Skeletal muscle cell (primary cell): ENCODE data around the gene PDIA4.
"Not testable (repeated sequence)": the region's sequence is repeated elsewhere in the genome, so short reads cannot be mapped to it uniquely, and the experiment has no call there.

Experiments
- DNase-seq: peaks from one replicate; pipeline ENCODE4 v3.0.0-alpha.2; 2010; ENCODE audit warnings: low read depth
- H3K4me3 ChIP-seq: 2 replicates; pipeline ENCODE4 v1.5.1; 2011; ENCODE audit warnings: low read depth, mild to moderate bottlenecking, control low read depth, low read length, moderate library complexity

Gene PDIA4

GRCh38 chr7:149038641-149039040, 10.3 kb upstream of the PDIA4 start:
- not testable (repeated sequence) for H3K4me3 ChIP-seq, DNase-seq

DNA sequence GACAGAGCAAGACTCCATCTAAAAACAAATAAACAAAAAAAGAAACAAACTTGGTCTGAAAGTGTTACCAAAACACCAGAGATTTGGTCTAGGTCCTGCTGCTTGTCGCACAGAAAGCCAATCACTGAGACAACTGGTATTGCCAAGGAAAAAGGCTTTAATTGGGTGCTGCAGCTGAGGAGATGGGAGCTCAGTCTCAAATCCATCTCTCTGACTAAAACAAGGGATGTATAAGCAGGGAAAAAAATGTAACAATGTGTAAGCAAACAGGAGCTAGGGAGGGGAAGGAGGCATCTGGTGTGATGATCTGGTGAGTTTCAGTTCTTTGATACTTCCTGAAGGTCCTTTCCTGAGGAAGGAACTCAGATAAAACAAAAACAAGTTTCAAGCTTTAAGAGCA, 8.4 kb upstream of the PDIA4 start:
- no peak for DNase-seq
- no peak overlapping the region for H3K4me3 ChIP-seq

DNA sequence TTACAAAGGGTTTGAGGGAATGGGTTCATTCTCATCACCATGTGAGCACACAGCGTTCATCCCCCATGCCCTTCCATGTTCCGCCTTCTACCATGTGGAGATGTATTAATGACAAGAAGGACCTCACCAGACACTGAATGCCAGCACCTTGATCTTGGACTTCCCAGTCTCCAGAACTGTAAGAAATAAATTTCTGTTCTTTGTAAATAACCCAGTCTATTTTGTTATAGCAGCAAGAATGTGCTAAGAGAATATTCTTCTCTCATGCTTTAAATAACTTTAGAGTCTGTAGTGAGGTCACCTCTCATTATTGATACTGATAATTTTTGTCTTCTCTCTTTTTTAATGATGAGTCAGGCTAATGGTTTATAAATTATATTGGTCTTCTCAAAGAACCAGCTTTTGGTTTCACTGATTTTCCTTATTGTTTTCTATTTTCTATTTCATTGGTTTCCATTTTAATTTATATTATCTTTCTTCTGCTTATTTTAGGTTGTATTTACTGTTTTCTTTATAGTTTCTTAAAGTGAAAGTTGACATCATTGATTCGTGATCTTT, 3.1 kb upstream of the PDIA4 start:
- H3K4me3 ChIP-seq: no peak overlapping the region
- DNase-seq: no peak

DNA sequence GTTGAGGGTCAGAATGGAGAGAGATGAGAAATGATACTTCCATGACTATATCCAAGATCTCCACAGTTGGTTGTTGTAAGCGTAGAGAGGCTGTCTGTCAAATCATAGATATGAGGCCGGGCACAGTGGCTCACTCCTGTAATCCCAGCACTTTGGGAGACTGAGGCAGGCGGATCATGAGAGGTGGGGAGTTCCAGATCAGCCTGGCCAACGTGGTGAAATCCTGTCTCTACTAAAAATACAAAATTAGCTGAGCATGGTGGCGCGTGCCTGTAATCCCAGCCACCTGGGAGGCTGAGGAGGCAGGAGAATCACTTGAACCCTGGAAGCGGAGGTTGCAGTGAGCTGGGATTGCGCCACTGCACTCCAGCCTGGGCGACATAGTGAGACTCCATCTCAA, 2.1 kb upstream of the PDIA4 start:
- H3K4me3 ChIP-seq, DNase-seq: not testable (repeated sequence)

GRCh38 chr7:149027611-149028345, 527 bp downstream of the PDIA4 start:
- peak overlapping the region; percentile 90 for H3K4me3 ChIP-seq
- DNase-seq: no peak

DNA sequence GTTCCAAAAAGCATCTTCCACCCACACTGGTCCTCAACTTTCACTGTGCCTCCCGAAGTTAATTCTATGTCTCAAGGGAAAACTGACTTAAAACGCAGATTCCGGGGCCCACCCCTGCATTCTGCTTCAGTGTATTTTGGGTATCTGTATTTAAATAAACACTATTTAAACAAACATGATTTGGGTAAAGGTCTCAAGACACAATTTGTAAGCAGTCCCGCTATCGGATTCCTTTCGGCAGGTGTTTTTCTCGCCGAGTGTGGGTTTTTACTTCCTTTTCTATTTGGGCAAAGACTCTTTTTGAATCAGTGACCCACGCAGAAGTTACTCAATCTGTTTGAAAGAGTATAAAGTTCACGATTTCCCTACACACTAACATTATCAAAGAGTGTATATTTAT, 1.2 kb downstream of the PDIA4 start:
- peak overlapping the region; percentile 90 for H3K4me3 ChIP-seq
- DNase-seq: no peak

DNA sequence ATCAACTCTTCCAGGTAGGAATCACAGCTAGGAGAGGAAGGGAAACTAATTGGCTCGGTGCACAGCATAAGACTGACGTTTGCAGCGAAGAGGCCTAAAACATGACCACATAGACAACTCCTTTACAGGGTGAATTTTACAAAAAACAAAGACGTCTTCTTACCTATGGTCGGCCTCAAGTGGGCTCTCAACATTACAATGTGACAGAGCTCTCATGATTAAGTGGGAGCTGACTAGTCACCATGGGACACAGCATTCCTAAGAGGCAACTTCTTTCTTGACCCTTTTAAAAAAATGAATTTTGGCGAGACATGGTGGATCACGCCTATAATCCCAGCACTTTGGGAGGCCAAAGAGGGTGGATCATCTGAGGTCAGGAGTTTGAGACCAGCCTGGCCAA, 4.6 kb downstream of the PDIA4 start:
- H3K4me3 ChIP-seq: no peak overlapping the region
- DNase-seq: no peak

GRCh38 chr7:149022756-149023360, 5.4 kb downstream of the PDIA4 start:
- no peak for DNase-seq
- H3K4me3 ChIP-seq: no peak overlapping the region

GRCh38 chr7:149021725-149022062, 6.6 kb downstream of the PDIA4 start:
- no peak overlapping the region for H3K4me3 ChIP-seq
- DNase-seq: no peak

DNA sequence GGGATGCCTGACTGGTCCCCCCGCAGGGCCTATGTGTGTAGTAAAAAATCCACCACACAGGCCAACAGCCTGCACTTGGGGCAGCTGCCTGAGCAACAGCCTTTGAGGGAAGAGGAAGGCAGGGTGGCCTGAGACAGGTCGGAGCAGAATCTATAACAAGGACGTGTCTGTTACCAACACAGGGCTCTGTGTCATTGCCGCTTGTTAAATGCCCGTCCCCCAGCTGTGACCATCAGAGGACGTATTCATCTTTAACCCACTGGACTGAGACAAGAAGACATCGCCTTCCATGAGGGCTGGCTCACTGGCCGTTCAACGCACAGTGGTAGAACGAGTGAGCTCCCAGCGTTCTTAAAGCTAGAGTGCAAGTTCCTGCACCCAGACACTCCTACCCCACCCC, 7.8 kb downstream of the PDIA4 start:
- no peak for DNase-seq
- no peak overlapping the region for H3K4me3 ChIP-seq

DNA sequence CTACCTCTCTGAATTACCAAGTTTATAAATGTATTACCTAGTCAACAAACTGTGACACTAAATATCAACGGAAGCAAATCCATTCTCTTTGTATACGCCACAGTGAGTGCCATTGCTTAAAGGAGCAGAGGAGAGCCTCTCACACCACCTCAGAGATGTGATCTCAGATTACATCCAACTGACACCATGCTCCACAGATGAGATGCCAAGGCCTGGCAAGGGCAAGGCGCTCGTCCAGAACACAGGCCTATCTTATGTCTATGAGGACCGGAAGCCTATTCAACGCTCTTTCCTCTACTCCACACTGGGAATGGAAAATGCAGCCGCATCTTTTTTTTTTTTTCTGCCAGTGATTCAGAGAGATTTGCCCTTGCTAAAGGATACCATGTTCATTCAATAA, 11.4 kb downstream of the PDIA4 start:
- DNase-seq: no peak
- H3K4me3 ChIP-seq: no peak overlapping the region

- DNase-seq: no peak
- no peak overlapping the region for H3K4me3 ChIP-seq
Measured at GRCh38 chr7:149014309-149014708, 14.0 kb downstream of the PDIA4 start.

- no peak for DNase-seq
- H3K4me3 ChIP-seq: no peak overlapping the region
Measured at GRCh38 chr7:149013876-149014275, 14.4 kb downstream of the PDIA4 start.

- not testable (repeated sequence) for DNase-seq, H3K4me3 ChIP-seq
Measured at GRCh38 chr7:149012730-149013129, 15.6 kb downstream of the PDIA4 start.

DNA sequence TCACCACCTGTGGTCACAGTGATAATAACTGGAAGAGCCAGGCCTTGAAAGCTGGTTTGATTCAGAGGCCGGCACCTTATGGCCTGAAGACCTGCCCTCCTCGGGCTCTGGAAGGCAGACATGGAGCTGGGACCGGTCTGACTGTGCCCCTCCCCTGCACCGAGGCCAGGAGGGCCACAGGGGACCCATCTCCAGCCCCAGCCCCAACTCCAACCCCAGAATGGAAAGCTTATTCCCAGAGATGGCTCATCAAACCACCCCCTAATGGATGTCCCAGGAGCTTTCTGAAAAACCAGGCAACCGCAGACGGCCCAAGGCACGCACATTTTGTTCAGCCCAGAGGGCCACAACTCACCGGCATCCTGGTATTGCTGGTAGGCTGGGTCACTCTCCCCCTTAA, 16.8 kb downstream of the PDIA4 start:
- no peak overlapping the region for H3K4me3 ChIP-seq
- no peak for DNase-seq

DNA sequence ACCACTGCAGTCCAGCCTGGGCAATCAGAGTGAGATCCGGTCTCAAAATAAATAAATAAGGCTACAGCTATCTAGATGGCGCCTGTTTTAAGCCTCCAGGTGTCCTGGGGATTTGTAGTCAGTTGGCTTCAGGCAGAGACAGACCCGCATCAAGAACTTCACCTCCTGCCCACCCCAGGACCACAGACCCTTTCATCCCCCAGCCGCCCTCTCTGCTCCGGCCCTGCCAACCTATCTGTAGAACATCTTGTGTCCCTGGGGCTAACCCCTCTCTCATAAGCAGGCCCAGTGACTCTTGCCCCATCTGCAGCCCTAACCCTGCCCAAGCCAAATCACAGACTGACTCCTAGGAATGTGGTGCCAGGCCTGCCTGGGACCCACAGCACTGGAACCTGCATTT, 17.9 kb downstream of the PDIA4 start:
- DNase-seq: no peak
- H3K4me3 ChIP-seq: no peak overlapping the region

DNA sequence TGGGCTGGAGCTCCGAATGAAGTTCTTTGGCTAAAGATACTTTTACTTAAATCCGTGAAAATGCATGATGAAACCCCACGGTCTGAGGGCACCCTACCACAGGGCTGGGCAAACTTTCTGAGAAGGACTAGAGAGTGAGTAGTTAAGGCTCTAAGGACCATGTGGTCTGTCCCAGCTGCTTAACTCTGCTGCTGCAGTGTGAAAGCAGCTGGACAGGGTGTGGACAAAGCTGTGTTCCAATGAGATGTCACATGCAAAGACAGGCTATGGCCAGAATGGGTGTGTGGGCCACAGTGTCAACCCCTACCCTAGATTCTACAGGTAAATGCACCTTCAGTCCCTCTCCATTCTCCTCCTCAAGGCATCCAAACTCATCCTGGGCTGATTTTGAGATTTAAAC, 18.8 kb downstream of the PDIA4 start:
- H3K4me3 ChIP-seq: no peak overlapping the region

GRCh38 chr7:149007611-149008010, 20.7 kb downstream of the PDIA4 start:
- no peak for DNase-seq

More for the DNA sequence above, 18.8 kb downstream of the PDIA4 start:
- DNase-seq: no peak

DNA sequence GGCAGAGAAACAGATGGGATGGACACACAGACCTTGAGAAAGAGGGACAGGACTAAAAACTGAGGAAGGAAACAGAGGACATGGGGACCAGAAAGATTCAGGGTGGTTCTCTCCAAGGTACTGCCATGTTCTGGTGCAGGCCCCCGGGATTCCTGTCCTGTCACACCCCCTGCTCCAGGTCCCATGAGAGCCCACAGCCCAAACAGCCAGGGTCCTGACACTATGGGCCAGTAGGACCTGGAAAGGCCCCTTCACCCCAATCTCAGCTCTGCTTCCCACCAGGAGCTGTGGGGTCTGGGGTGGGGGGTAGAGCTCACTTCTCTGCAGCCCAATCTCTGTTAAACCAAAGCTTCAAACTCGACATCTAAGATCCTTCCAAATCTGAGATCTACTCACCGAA, 21.2 kb downstream of the PDIA4 start:
- H3K4me3 ChIP-seq: no peak overlapping the region
- DNase-seq: no peak

More at GRCh38 chr7:149007611-149008010, 20.7 kb downstream of the PDIA4 start:
- no peak overlapping the region for H3K4me3 ChIP-seq

GRCh38 chr7:149006345-149006725, 22.0 kb downstream of the PDIA4 start:
- H3K4me3 ChIP-seq: no peak overlapping the region
- DNase-seq: no peak
